NT2/D1 (cell line): ENCODE data around the gene NACA2.

Source experiments
- SUZ12 ChIP-seq: IDR thresholded peaks from 2 replicates; pipeline ENCODE4 v1.6.1; 2011; ENCODE audit not compliant: insufficient read length, insufficient read depth; ENCODE audit errors: extremely low read depth
- YY1 ChIP-seq: IDR thresholded peaks from 2 replicates; pipeline ENCODE4 v1.6.1; 2011; ENCODE audit not compliant: insufficient read length, insufficient read depth
- ZNF274 ChIP-seq: IDR thresholded peaks from 2 replicates; pipeline ENCODE4 v1.6.1; 2011; ENCODE audit warnings: mild to moderate bottlenecking, low read depth, low read length

DNA sequence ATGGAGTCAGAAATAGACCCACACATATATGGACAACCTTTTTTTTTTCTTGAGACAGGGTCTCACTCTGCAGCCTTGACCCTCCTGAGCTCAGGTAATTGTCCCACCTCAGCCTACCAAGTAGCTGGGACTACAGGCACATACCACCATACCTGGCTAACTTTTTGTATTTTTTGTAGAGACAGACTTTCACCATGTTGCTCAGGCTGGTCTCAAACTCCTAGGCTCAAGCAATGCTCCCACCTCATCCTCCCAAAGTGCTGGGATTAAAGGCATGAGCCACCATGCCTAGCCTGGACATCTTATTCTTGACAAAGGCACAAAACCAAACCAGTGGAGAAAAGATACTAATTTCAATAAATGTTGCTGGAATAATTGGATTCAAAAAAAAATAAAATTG is 14.7 kb upstream of the NACA2 start:
- TF ChIP-seq YY1, result no peak
- no peak for TF ChIP-seq ZNF274
- TF ChIP-seq SUZ12, result no peak
